Activated CD4-positive, CD25-positive, alpha-beta regulatory T cell treated with anti-CD3 and anti-CD28 coated beads, Interleukin-2, amount 50 U/mL, for 72 hours (primary cell): ENCODE measurements around the gene CENPU.
"Not testable (repeated sequence)": the region's sequence is repeated elsewhere in the genome, so short reads cannot be mapped to it uniquely, and the experiment has no call there.

Experiments used
- DNase-seq: peaks from one replicate; pipeline ENCODE4 v3.0.0; 2021

The CENPU gene

DNA sequence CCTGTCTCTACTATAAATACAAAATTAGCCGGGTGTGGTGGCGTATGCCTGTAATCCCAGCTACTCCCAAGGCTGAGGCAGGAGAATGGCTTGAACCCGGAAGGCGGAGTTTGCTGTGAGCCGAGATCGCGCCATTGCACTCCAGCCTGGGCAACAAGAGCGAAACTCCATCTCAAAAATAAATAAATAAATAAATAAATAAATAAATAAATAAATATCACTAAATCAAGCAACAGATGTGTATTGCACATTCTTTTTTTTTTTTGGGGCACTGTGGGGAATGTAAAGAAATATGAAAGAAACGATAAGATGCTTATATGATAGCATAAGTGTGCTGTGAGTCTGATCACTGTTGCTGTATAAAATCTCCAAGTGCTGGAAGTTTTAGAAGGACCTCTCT lies 76.1 kb downstream of the CENPU start:
- not testable (repeated sequence) for DNase-seq

DNA sequence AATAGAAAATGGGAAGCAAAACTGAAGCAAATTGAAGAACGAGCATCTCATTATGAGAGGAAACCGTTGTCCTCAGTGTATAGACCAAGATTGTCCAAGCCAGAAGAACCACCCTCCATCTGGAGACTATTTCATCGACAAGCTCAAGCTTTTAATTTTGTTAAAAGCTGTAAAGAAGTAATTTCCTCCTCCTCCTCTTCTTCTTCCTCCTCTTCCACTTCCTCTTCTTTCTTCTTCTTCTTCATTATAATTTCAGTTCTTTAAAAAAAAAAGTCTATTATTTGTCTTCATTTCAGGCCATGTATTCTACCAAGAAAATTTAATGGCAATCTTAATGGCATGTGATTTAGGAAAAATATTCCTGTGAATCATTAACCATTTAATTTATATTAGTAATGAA lies 76.8 kb downstream of the CENPU start:
- DNase-seq: no peak

GRCh38 chr4:184655889-184656869 lies 77.7 kb downstream of the CENPU start:
- DNase-seq: no peak

DNA sequence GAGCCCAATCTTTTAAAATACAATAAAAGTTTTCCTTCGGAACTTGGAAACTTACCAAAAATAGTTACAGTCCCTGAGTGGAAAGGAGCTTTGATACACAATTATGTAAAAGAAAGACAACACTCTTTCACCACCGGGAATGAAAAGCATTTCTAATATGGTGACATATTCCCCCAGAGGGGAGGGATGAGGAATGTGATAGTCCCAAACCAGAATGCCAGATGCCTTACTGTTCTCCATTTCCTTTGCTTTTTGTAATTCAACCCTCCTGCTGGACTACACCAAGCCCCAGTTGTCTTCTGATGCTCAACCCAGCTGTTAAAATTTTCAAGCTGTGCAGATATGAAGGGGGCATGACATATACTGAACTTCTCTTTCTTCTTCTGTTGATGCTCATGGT lies 80.2 kb downstream of the CENPU start:
- DNase-seq: no peak

- DNase-seq: not testable (repeated sequence)
These were observed 81.2 kb downstream of the CENPU start for GRCh38 chr4:184652681-184653080.

DNA sequence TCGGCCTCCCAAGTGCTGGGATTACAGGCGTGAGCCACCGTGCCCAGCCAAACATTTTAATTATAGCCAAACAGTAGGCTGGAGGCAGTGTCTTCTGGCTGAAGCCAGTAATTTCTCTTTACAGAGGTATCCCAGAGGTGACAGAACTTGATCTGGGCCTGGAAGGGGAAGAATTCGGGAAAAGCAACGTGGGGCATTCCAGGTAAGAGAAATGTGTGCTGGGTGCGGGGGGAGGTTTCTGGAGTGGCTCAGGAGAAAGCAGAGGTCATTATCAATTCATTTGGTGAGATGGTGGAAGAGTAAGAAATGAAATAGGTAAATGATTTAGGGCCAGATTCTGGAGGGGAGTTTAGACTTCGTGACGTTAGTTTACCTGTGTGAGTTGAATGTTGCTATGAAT lies 82.0 kb downstream of the CENPU start:
- no peak for DNase-seq

- no peak for DNase-seq
These were observed 83.7 kb downstream of the CENPU start for GRCh38 chr4:184649971-184650855.

DNA sequence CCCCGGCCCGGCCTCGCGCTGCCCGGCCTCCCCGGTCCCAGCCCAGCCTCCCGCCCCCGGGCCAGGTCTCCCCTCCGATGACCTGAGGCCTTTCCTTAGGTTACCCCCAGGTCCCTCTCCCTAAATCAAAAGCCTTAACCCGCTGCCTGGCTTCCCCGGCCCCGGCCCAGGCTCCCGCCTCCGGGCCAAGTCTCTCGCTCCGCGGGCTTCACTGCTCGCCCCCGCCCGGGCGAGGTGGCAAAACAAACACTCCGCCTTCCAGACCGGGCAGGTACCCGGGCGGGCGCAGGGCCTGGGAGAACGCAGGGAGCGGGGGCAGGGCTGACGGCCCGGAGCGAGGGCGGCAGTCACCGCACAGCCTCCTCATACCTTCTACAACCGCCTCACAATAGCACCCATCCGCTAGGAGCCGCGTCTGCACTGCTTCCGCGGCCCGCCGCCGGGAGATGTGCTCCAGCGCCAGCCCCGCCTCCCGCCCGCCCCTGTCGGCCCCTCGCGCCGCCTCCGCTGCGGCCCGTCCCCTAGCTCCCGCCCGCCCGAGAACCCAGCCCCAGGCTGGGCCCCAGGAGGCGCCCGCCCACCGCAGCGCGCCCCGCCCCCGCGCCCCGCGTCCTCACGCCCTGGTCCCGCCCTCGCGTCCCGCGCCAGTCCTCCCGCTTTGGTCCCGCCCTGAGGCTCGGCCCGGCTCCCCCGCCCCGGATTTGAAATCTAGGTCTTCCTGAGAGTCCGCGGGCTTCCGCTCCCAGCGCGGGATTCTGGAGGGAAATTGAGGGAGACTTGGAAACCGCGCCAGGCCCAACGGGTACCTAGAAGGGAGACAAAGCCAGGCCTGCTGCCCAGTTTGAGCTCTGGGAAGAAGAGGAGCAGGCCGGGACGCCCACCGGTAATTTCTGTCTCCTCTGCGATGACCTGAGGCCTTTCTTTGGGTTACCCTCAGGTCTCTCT lies 84.6 kb downstream of the CENPU start, which contains the start of the genes CASP3 and PRIMPOL:
TSS of gene CASP3 (minus strand) at position 422 of the 945 bp plus-strand sequence. CDS start 10,994 bp downstream, outside the sequence.
TSS of gene PRIMPOL (plus strand) at position 713 of the 945 bp plus-strand sequence. CDS start 7,403 bp downstream, outside the sequence.
- peak; percentile 98 for DNase-seq

- peak; percentile 63 for DNase-seq
These were observed 85.4 kb downstream of the CENPU start for GRCh38 chr4:184648313-184649025.

GRCh38 chr4:184648054-184648312 lies 85.9 kb downstream of the CENPU start:
- no peak for DNase-seq

DNA sequence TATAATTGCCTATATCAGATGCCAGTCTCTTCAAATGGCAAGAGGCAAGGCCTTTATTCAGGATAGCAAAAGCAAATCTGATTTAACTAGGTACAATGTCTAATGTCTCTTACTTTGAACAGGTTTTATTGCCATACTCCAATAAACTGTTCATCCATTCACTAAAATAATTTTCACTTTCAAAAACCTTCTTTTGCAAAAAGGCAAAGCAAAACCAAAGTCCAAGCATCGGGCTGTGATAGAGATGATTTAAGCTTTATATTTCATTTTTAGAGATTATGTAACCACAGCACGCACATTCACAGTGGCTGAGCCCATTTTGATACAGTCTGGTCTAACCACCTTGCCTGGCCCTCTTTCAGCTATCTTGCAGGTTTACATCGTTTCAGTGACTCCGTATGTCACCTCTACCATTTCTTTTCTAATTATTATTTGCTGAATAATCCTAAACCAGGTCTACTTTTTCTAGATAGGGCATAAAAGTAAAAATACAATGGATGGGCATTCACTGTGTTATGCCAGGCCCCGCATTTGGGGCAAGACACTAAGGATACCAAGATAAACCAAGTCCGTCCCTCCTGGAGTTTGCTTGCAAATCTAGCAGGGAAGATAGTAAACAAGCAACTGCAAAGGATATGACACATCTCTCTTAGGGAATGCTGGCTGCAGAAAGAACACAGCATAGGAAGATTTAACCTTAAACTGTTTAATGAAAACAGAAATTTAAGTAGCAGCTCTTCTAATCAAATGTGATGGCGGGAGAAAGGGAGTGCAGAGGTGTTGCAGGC lies 86.4 kb downstream of the CENPU start:
- DNase-seq: no peak

DNA sequence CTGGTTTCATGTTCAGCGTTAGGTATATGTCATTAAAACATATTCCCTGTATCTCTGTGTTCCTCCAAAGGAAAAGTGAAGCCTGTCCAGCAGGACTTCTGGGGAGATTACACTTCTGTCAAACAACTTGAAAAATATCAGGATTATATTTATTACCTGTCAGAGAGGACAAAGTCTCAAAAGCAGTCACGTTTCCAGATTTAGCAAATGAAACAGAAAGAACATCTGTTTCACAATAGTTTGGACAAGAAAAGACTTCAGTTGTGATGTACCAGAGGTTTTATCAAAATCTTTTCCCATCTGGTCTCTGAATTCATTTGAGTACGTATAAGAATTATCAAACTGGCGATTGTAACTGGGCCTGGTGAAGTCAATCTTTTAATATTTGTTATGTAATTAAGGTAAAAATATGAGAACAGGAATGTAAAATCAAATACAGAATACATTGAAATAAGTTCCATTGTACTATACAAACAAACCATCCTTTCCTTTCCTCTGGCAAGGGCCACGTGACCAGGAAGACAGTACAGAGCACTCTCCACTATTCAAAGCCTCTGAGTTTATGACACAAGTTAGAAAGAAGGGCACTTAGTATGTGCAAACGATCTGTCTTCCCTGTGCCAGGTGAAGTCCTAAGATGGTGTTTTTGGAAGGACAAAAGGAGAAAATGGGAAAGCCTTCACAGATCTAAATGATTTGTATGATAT lies 87.8 kb downstream of the CENPU start:
- DNase-seq: no peak

DNA sequence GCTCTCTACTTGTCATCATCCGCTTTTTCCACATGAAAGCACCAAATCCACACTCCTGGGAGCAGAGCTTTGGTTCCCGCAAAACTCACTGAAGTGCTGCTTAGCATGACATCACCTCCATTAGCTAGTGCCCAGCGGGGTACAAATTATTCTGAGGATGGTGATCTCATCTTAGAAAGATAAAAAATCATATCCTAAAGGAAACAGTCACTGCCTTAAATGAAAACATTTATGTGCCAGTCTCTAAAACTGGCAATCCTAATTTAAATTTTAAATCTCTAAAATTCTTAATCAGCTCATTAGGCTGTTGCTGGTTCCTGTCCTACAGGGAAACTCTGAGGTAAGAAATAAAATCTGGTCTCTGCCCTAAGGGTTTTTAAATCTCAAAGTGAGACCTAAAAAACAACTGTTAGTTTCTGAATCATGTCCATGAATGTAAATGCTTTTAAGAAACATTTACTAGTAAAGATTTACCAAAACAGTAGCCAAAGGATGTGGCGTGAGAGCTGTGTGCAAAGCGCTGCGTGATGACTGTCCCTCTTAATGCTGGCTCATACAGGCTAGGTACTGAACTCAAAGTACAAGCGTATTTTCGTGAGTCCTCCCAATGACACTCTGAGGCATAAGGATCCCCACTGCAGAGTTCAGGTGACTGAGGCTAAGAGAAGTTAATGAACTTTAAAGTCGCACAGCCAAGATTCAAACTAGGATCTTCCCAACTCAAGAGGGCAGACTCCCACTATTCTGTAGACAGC lies 89.2 kb downstream of the CENPU start:
- DNase-seq: no peak
